ENCODE data around the gene ANO1. TPM values are rescaled to one million over a fixed set of nuclear protein-coding genes. Genes with fewer than 3 reads are reported as not detected.
A peak's percentile ranks its signal among the peaks of the same experiment; 100 is the strongest.

Gene ANO1
- total RNA-seq, 2 donors from 2014 or later, result 34.6 to 43.9 TPM

- no peaks in the 10 kb centered on the region for H3K27me3 ChIP-seq (replicated peaks; ENCODE audit: insufficient read depth)
- H3K27ac ChIP-seq, result no peak overlapping the region
- DNase-seq (ENCODE audit: low spot score), result no peak
- 78% methylated on average over 22 of the region's 22 CpGs for WGBS
- peaks cover 13% of the 10 kb centered on the region for H3K4me1 ChIP-seq (replicated peaks)
- no peaks in the 10 kb centered on the region for H3K9me3 ChIP-seq
- intact Hi-C loops (cut with DNase I), result no loop called here
- TF ChIP-seq CTCF (IDR thresholded peaks at IDR 0.05) (no peak), POLR2AphosphoS5 (IDR thresholded peaks at IDR 0.05) (no peak), POLR2A (IDR thresholded peaks at IDR 0.05) (no peak)
- no peak overlapping the region for H3K4me3 ChIP-seq
- no peaks in the 10 kb centered on the region for H3K36me3 ChIP-seq
Observed at GRCh38 chr11:70170596-70171210, 92.6 kb downstream of the ANO1 start.

DNA sequence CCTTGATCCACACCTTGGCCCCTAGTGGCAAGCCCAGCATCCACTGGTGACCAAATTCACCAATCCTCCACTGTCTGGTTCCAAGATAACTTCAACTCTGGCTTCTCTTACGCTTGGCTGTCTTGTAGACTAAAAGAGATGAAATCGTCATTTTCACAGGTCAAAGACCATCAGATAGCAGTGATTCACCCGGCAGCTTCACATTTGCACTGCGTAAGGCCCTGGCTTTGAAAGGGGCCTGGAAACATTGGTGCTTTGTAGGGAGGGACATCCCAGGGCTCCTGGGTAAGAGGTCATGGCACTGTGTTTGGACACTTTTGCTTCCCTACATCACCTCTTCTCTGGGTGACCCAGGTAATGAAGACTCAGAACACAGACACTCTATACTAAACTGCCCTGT is 94.9 kb downstream of the ANO1 start:
- Histone ChIP-seq H3K4me1 (replicated peaks) (peaks cover 13% of the 10 kb centered on the region), H3K4me3 (no peak overlapping the region), H3K27me3 (replicated peaks; ENCODE audit: insufficient read depth) (no peaks in the 10 kb centered on the region), H3K9me3 (no peaks in the 10 kb centered on the region), H3K36me3 (no peaks in the 10 kb centered on the region), H3K27ac (no peak overlapping the region)
- WGBS, result 70% methylated on average over 4 of the region's 4 CpGs
- TF ChIP-seq POLR2A (IDR thresholded peaks at IDR 0.05), result no peak
- TF ChIP-seq POLR2AphosphoS5 (IDR thresholded peaks at IDR 0.05), result no peak
- TF ChIP-seq CTCF (IDR thresholded peaks at IDR 0.05), result no peak
- intact Hi-C loops (cut with DNase I), result no loop called here
- no peak for DNase-seq (ENCODE audit: low spot score)

DNA sequence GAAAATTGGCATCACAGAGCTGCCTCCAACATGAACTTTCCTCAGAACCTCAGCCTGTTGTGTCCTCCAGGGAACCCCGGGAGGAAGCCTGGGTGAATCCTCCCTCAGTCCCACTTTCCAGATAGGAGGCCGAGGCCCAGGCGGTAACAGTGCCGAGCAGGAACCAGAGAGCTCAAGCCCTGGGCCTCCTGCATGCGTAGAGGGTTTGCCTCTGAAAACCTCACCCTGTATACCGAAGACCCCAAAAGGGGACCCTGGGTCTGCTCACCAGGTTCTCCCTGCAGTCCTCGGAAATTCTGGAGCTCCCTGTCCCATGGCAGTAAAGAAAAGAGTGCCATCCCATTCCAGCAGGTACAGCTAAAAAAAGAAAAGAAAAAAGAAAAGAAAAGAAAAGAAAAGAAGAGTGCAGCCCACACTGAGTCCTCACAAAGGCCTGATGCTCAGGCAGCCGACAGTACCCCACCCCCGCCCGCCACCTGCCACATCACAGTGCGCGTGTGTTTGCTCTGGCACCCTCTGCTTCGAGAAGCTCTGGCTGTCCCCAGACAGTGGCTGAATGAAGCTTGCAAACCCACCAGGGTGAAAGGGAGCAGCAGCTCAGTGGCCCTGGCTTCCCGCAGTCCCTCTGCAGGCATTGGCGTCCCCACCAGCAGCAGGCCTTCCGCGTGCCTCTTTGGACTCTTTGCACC is 96.6 kb downstream of the ANO1 start:
- peaks cover 10% of the 10 kb centered on the region for H3K4me1 ChIP-seq (replicated peaks)
- no peaks in the 10 kb centered on the region for H3K27me3 ChIP-seq (replicated peaks; ENCODE audit: insufficient read depth)
- H3K4me3 ChIP-seq, result no peak overlapping the region
- intact Hi-C loops (cut with DNase I), result no loop called here
- 67% methylated on average over 17 of the region's 17 CpGs for WGBS
- peak overlapping the region; percentile 39 to 69 for H3K27ac ChIP-seq
- TF ChIP-seq CTCF (IDR thresholded peaks at IDR 0.05), result no peak
- no peak for TF ChIP-seq POLR2AphosphoS5 (IDR thresholded peaks at IDR 0.05)
- no peak for TF ChIP-seq POLR2A (IDR thresholded peaks at IDR 0.05)
- no peaks in the 10 kb centered on the region for H3K9me3 ChIP-seq
- DNase-seq (ENCODE audit: low spot score), result peak; percentile 39
- no peaks in the 10 kb centered on the region for H3K36me3 ChIP-seq

DNA sequence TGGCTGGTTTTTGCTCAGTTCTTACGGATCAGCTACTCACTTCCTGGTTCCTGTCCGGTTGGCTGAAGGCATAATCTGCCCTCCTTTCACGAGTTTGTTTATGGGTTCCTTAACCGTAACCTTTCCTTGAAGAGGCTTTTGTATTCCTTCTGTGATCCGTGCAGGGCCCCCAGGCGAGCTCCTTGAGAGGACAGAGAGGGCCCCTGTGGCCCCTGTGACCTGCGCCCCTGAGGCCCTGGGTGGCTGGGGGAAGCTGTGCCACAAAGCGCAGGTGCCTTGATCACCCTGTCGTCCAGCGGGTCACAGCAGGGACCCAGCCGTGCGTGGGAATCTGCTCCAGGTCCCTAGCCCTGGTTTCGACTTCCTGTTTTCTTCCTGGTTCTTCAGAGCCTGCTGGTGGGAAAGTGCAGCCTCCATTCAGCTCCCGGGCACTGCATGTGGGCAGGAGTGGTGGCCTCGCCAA is 97.2 kb downstream of the ANO1 start:
- TF ChIP-seq CTCF (IDR thresholded peaks at IDR 0.05), result no peak
- TF ChIP-seq POLR2AphosphoS5 (IDR thresholded peaks at IDR 0.05), result peak; percentile 15
- TF ChIP-seq POLR2A (IDR thresholded peaks at IDR 0.05), result no peak
- Histone ChIP-seq H3K27me3 (replicated peaks; ENCODE audit: insufficient read depth) (no peaks in the 10 kb centered on the region), H3K27ac (peak overlapping the region; percentile 39 to 69), H3K36me3 (no peaks in the 10 kb centered on the region), H3K4me1 (replicated peaks) (peaks cover 4% of the 10 kb centered on the region), H3K9me3 (no peaks in the 10 kb centered on the region), H3K4me3 (no peak overlapping the region)
- no peak for DNase-seq (ENCODE audit: low spot score)
- intact Hi-C loops (cut with DNase I), result no loop called here
- 73% methylated on average over 15 of the region's 15 CpGs for WGBS

Measured in prostate gland (tissue), 2 donors.